ENCODE data around the gene COL15A1.
"Not testable (repeated sequence)": the region's sequence is repeated elsewhere in the genome, so short reads cannot be mapped to it uniquely, and the experiment has no call there.

DNA sequence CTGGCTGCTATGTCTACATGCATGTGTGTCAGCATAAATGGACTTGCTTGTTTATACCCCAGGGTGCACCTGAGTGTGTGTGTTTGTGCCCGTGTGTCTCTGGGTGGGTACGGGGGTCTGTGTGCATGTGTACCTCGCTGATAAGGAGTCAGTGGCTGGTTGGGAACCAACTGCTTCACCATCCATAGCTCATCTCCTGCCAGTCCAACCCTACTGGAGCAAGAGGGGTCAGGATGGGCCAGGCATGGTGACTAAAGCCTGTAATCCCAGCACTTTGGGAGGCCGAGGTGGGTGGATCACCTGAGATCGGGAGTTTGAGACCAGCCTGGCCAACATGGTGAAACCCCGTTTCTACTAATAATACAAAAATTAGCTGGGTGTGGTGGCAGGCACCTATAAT is 32.0 kb upstream of the COL15A1 start:
- TF ChIP-seq, protein P1, sequence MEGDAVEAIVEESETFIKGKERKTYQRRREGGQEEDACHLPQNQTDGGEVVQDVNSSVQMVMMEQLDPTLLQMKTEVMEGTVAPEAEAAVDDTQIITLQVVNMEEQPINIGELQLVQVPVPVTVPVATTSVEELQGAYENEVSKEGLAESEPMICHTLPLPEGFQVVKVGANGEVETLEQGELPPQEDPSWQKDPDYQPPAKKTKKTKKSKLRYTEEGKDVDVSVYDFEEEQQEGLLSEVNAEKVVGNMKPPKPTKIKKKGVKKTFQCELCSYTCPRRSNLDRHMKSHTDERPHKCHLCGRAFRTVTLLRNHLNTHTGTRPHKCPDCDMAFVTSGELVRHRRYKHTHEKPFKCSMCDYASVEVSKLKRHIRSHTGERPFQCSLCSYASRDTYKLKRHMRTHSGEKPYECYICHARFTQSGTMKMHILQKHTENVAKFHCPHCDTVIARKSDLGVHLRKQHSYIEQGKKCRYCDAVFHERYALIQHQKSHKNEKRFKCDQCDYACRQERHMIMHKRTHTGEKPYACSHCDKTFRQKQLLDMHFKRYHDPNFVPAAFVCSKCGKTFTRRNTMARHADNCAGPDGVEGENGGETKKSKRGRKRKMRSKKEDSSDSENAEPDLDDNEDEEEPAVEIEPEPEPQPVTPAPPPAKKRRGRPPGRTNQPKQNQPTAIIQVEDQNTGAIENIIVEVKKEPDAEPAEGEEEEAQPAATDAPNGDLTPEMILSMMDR (IDR thresholded peaks at IDR 0.05) = not testable (repeated sequence)
- not testable (repeated sequence) for TF ChIP-seq POLR2A (IDR thresholded peaks at IDR 0.05)
